NCI-H2196 treated with DMSO at 0.1 percent for 48 hours (cell line): ENCODE results near the gene LPIN2.
"Not testable (repeated sequence)": the region's sequence is repeated elsewhere in the genome, so short reads cannot be mapped to it uniquely, and the experiment has no call there.

Experiments used
- DNase-seq: peaks from one replicate; lab custom pipeline; 2025; ENCODE audit not compliant: unreplicated experiment; lab: John Stamatoyannopoulos, UW

Gene LPIN2

GRCh38 chr18:3013024-3013804 is at the start of gene LPIN2:
TSS of gene LPIN2 (minus strand) at chr18:3013144. CDS start at chr18:2960840, 52,304 bp downstream.
- DNase-seq = peak; percentile 89

GRCh38 chr18:3061581-3062312 is 48.8 kb upstream of the LPIN2 start:
- DNase-seq = no peak

GRCh38 chr18:3060667-3061580 is 48.0 kb upstream of the LPIN2 start:
- no peak for DNase-seq

GRCh38 chr18:3059272-3059671 is 46.3 kb upstream of the LPIN2 start:
- DNase-seq = no peak

- DNase-seq = no peak
These were observed 45.6 kb upstream of the LPIN2 start for GRCh38 chr18:3058328-3059191.

GRCh38 chr18:3057526-3057925 is 44.6 kb upstream of the LPIN2 start:
- DNase-seq = no peak

GRCh38 chr18:3056311-3056710 is 43.4 kb upstream of the LPIN2 start:
- no peak for DNase-seq

- DNase-seq = no peak
These were observed 42.9 kb upstream of the LPIN2 start for GRCh38 chr18:3055816-3056215.

GRCh38 chr18:3055186-3055728 is 42.3 kb upstream of the LPIN2 start:
- no peak for DNase-seq

- no peak for DNase-seq
These were observed 41.8 kb upstream of the LPIN2 start for GRCh38 chr18:3054780-3055179.

GRCh38 chr18:3054214-3054613 is 41.3 kb upstream of the LPIN2 start:
- no peak for DNase-seq

GRCh38 chr18:3053081-3053480 is 40.1 kb upstream of the LPIN2 start:
- DNase-seq = no peak

- no peak for DNase-seq
These were observed 39.4 kb upstream of the LPIN2 start for GRCh38 chr18:3052411-3052758.

GRCh38 chr18:3051718-3052410 is 38.9 kb upstream of the LPIN2 start:
- no peak for DNase-seq

- DNase-seq = not testable (repeated sequence)
These were observed 37.0 kb upstream of the LPIN2 start for GRCh38 chr18:3049897-3050454.

GRCh38 chr18:3048820-3049349 is 35.9 kb upstream of the LPIN2 start:
- no peak for DNase-seq

GRCh38 chr18:3048121-3048520 is 35.2 kb upstream of the LPIN2 start:
- no peak for DNase-seq

- DNase-seq = no peak
These were observed 33.4 kb upstream of the LPIN2 start for GRCh38 chr18:3046216-3046808.
